Activated CD8-positive, alpha-beta memory T cell treated with anti-CD3 and anti-CD28 coated beads, Interleukin-2, amount 50 U/mL, for 24 hours (primary cell): Measurements from ENCODE around the gene ZMYND10.

Experiments
- DNase-seq: peaks from one replicate; pipeline ENCODE4 v3.0.0-alpha.2; 2020; ENCODE audit errors: extremely low read depth

The ZMYND10 gene

GRCh38 chr3:50303013-50303815, 42.3 kb downstream of the ZMYND10 start, which contains the start of gene HYAL1:
Gene HYAL1, minus strand, starts transcription at chr3:50303574. Its CDS starts 618 bp downstream, at chr3:50302956.
- no peak for DNase-seq

GRCh38 chr3:50302095-50303012, 43.2 kb downstream of the ZMYND10 start:
- no peak for DNase-seq

DNA sequence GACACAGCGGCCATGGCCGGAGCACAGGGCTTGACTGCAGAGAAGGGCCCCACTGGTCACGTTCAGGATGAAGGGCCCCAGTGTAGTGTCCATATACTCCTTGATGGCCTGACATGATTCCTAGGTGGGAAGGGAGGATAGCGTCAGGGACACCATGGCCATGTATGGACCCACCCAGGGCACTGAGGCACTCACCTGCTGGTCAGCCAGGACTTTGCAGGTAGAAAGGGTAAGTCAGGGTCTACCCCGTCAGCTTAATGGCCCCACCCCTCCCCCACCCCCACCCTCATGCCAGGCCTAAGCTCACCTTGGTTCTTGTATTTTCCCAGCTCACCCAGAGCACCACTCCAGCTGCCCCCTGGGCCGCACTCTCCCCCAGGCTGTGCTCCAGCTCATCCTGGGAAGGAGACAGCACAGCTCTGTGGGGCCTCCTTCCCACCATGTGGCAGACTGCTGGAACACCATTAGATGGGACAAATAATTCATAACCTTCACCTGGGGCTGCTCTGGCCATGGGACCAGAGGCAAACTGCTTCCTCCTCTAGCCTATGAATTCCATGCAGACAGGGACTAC, 44.8 kb downstream of the ZMYND10 start:
- DNase-seq = no peak

- DNase-seq = no peak
These were observed 45.4 kb downstream of the ZMYND10 start for GRCh38 chr3:50299929-50300680.

DNA sequence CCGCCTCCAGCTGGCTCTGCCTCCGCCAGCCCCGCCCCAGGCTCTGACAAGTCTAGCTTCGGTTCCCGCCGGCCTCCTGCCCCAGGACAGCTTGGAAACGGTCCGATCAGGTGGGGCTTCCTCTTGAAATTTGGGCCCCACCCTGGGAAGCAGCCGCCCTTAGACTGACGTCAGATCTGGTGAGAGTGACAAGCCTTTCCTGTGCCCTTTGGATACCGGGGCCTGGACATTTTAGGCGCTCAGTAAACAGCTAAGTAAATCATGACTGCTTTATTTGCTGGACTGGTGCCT, 45.9 kb downstream of the ZMYND10 start:
- no peak for DNase-seq

GRCh38 chr3:50298836-50299637, 46.5 kb downstream of the ZMYND10 start, which contains the start of the genes HYAL3 and NAA80:
Gene HYAL3, minus strand, starts transcription at chr3:50299405. Its CDS starts 3,803 bp downstream, at chr3:50295602.
Gene NAA80, minus strand, starts transcription at chr3:50299405. Its CDS starts 1,942 bp downstream, at chr3:50297463.
- peak; percentile 98 for DNase-seq

- DNase-seq = no peak
These were observed 47.4 kb downstream of the ZMYND10 start for GRCh38 chr3:50297896-50298725.

GRCh38 chr3:50297384-50297775, 48.2 kb downstream of the ZMYND10 start:
- DNase-seq = no peak

DNA sequence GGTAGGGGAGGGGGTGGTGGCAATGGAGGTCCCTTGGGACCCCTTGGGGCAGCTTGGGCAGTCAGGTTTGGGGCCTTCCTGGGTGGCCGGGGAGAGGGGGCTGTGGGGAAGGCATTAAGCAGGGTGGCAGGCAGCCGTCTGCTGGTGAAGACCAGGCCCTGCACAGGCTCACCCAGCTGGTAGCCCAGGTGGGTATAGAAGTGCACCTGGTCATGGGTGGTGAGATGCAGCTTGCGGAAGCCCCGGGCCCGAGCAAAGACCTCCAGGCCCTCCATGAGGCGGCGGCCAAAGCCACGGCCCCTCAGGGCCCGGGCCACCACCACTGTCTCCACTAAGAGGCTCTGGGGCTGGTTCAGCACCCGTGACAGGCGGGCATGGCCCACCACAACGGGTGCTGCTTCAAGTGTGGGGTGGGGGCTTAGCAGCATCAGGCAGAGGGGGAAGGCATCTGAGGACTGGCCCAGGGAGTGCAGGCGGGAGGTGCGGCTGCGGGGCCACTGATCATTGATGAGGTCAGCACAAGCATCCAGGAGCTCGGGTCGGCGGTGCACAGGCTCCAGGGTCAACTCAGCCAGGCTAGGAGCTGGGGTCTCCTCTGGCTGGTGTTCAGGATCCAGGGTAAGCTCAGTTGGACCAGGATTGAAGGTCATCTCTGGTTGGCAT, 48.7 kb downstream of the ZMYND10 start:
- DNase-seq = no peak

DNA sequence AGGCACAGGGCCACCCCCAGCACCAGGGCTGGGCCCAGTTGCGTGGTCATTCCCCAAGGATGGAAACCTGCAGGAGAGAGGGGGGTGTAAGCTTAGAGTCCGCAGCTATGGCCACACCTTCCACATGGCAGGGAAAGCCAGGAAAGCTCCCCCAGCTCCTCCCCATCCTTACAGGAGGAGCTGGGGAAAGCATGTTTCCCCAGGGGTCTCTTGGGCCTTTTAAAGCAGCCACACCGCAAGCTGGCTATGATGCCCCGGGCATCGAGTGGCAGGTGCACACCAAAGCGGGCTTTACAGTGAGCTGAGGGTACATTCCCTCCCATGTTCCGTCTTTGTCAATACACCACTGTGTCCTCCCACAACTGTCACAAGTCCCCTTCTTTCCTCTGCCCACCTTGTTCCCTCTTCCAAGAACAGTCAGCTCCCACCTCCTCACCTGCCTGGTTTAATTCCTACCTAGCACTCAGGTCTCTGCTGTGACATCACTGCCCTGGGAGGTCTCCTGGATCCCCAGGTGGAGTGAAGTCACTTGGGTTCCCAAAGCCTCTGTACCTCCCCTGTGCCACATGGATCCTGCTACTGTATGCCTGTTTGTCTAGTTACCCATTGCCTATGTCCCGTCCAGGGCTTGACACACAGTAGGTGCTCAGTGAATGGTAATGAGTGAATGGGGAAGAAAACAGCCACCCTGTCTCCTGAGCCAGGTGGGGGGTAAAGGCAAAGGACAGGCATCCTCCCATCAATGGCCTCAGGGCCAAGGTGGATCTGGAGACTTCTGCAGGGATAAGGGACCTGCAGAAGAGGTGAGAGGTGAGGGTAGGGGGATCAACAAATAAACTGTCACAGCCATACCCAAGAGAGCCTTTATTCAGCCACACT, 49.7 kb downstream of the ZMYND10 start:
- DNase-seq = no peak

DNA sequence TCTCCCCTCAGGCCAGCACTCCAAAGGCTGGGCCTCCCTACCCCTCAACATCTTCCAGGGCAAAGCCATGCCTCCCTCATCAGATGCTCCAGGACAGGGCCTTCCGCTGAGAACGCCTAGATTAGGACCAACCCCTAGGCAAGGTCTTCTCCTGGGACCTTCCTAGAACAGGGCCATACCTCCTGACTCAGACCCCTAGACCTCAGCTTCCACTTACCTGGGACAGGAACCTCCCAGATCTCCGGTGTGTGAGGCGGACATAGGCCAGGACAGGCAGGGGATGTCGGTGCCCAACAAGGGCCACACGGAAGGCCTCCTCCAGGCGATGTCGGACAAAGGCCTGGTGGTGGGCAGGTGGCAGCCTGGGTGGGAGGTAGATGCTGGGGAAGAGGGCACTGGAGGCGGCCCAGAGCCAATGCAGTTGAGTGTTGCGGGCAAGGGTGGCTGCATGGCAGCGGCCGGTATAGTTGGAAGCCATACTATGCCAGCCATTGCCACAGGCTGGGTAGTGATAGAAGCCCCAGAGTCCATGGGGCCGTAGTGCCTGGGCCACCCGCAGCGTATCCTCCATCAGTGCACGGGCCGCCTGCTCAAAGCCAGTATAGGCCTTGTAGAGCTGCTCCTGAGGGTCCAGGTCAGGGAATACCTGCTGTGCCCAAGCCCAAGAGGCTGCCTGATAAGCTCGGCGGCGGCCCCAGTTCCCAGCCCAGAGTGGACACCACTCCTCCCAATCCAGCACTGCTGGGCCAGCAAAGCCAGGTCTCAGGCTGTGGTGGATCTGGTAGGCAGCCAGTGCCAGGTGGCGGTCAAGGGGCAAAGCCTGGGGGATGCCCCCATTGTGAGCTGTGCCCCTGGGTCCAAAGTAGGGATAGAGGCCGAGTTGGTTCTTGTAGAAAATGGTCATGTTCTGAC, 50.8 kb downstream of the ZMYND10 start:
- no peak for DNase-seq

- DNase-seq = no peak
These were observed 51.4 kb downstream of the ZMYND10 start for GRCh38 chr3:50294089-50294488.

GRCh38 chr3:50293079-50293801, 52.3 kb downstream of the ZMYND10 start:
- DNase-seq = no peak

DNA sequence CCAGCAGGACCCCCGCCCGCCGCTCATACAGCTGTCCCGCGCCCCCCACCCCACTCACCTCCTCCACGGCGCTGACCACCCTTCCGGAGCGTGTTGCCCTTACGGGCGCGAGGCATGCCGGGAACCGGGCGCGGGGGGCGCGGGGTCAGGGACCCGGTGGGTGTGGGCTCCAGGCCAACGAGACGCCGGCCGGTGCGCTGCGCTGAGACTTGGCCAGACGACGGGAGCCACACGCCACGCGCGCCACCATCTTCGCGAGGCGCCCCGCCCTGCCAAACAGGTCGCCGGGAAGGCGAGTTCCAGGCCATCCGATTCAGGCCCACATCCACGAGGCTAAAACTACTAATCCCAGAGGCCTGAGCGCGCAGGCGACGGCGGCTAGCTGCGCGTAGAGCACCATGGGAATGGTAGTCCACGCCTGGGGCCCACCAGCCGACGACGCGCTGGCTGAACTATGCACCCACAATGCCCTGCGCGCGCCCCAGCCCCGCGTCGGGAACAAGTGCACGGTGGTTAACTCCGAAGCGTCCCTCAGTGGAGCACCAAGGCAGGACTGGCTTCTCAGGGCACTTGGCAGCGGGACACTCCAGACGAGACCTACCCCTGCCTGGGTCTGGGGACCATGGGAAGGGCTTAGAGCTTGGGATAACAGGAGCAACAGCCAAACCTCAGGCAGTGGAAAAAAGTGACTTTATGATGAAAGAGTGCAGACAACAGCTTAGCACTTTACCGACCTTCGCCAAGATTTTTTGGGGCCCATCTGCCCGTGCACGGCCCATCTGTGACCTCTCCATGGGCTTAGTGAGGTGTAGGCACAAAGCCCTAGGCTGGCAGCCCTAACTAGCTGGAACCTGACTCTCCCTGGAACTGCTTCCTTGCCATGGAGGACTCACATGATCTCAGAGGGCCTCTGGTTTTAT, 53.1 kb downstream of the ZMYND10 start, which contains the start of gene IFRD2:
IFRD2 (minus strand) TSS at position 271 of the 920 bp plus-strand sequence; CDS start at position 116, 155 bp downstream.
- DNase-seq = peak; percentile 84
